GM12878 (cell line): Measurements from ENCODE around the gene ATF7. TPM values are rescaled to one million over a fixed set of nuclear protein-coding genes. Genes with fewer than 3 reads are reported as not detected.

Source experiments
- HDGF ChIP-seq: fragments of 450-650 bp; IDR thresholded peaks from 2 replicates; pipeline ENCODE4 v1.6.1; 2016; ENCODE audit warnings: antibody characterized with exemption
- REST ChIP-seq: IDR thresholded peaks from 2 replicates; pipeline ENCODE4 v1.6.1; 2012; ENCODE audit warnings: mild to moderate bottlenecking, low read depth, low read length
- SMARCA5 ChIP-seq: fragments of 450-650 bp; IDR thresholded peaks from 2 replicates; pipeline ENCODE4 v1.6.1; 2017; ENCODE audit warnings: mild to moderate bottlenecking
- SP1 ChIP-seq: IDR thresholded peaks from one replicate; pipeline ENCODE4 v1.6.1; 2011; ENCODE audit warnings: low read depth, low read length
- ZNF217 ChIP-seq: fragments of 450-650 bp; IDR thresholded peaks from 2 replicates; pipeline ENCODE4 v1.6.1; 2017; ENCODE audit warnings: antibody characterized with exemption, mild to moderate bottlenecking
- polyA plus RNA-seq, 11 experiments: library from polyadenylated mRNA; depleted of rRNA in 4 of 11; unstranded in 6 of 11; stranded (reverse) in 5 of 11; fragments of >200 nt; fragmentation: Nextera tagmentation in 4 of 11; fragmentation: Illumina TruSeq in 1 of 11; extraction: Ambion mirVana in 4 of 11; extraction: Trizol in 1 of 11; gene quantifications; 1 replicate in 1 of 11; 2 replicates in 10 of 11; pipeline versions ENCODE4 v1.2.1 to v1.2.3, GENCODE V29; 2011 to 2016; ENCODE audit warnings: inconsistent platforms in 2 of 11, missing spikeins in 2 of 11, low read depth in 1 of 11
- total RNA-seq, 4 experiments: library from RNA; depleted of rRNA in 3 of 4; stranded (reverse); fragments of >200 nt in 3 of 4; fragmentation: Illumina TruSeq in 1 of 4; extraction: Trizol in 1 of 4; gene quantifications; 2 replicates each; pipeline versions ENCODE4 v1.2.1 to v1.2.3, GENCODE V29; 2013 to 2021
- TF ChIP-seq, protein P1 (sequence below): fragments of 450-650 bp; IDR thresholded peaks from 2 replicates; pipeline ENCODE4 v1.6.1; 2017; ENCODE audit warnings: mild to moderate bottlenecking
- TF ChIP-seq, protein P2 (sequence below): fragments of 450-650 bp; IDR thresholded peaks from 2 replicates; pipeline ENCODE4 v1.6.1; 2017; ENCODE audit warnings: mild to moderate bottlenecking, moderate library complexity

Gene ATF7
- total and polyA plus RNA-seq, 10 of the 15 experiments (the other 5 are each of a cell fraction or from before 2014, with no cell fraction given): 9.1 to 30.7 (median 21.8) TPM

GRCh38 chr12:53506881-53507602 lies 119.1 kb downstream of the ATF7 start, which contains the start of gene NPFF (continued):
- TF ChIP-seq HDGF: no peak
- TF ChIP-seq REST: no peak
- TF ChIP-seq, protein P1, sequence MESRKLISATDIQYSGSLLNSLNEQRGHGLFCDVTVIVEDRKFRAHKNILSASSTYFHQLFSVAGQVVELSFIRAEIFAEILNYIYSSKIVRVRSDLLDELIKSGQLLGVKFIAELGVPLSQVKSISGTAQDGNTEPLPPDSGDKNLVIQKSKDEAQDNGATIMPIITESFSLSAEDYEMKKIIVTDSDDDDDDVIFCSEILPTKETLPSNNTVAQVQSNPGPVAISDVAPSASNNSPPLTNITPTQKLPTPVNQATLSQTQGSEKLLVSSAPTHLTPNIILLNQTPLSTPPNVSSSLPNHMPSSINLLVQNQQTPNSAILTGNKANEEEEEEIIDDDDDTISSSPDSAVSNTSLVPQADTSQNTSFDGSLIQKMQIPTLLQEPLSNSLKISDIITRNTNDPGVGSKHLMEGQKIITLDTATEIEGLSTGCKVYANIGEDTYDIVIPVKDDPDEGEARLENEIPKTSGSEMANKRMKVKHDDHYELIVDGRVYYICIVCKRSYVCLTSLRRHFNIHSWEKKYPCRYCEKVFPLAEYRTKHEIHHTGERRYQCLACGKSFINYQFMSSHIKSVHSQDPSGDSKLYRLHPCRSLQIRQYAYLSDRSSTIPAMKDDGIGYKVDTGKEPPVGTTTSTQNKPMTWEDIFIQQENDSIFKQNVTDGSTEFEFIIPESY: no peak
- no peak for TF ChIP-seq SMARCA5
- no peak for TF ChIP-seq SP1
- no peak for TF ChIP-seq ZNF217
- TF ChIP-seq, protein P2, sequence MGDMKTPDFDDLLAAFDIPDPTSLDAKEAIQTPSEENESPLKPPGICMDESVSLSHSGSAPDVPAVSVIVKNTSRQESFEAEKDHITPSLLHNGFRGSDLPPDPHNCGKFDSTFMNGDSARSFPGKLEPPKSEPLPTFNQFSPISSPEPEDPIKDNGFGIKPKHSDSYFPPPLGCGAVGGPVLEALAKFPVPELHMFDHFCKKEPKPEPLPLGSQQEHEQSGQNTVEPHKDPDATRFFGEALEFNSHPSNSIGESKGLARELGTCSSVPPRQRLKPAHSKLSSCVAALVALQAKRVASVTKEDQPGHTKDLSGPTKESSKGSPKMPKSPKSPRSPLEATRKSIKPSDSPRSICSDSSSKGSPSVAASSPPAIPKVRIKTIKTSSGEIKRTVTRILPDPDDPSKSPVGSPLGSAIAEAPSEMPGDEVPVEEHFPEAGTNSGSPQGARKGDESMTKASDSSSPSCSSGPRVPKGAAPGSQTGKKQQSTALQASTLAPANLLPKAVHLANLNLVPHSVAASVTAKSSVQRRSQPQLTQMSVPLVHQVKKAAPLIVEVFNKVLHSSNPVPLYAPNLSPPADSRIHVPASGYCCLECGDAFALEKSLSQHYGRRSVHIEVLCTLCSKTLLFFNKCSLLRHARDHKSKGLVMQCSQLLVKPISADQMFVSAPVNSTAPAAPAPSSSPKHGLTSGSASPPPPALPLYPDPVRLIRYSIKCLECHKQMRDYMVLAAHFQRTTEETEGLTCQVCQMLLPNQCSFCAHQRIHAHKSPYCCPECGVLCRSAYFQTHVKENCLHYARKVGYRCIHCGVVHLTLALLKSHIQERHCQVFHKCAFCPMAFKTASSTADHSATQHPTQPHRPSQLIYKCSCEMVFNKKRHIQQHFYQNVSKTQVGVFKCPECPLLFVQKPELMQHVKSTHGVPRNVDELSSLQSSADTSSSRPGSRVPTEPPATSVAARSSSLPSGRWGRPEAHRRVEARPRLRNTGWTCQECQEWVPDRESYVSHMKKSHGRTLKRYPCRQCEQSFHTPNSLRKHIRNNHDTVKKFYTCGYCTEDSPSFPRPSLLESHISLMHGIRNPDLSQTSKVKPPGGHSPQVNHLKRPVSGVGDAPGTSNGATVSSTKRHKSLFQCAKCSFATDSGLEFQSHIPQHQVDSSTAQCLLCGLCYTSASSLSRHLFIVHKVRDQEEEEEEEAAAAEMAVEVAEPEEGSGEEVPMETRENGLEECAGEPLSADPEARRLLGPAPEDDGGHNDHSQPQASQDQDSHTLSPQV: no peak
